NCI-H1417 treated with DMSO at 0.1 percent for 48 hours (cell line): Measurements from ENCODE around the gene CLOCK.

Source experiments
- DNase-seq: peaks from one replicate; lab custom pipeline; 2025; lab: John Stamatoyannopoulos, UW

CLOCK gene

DNA sequence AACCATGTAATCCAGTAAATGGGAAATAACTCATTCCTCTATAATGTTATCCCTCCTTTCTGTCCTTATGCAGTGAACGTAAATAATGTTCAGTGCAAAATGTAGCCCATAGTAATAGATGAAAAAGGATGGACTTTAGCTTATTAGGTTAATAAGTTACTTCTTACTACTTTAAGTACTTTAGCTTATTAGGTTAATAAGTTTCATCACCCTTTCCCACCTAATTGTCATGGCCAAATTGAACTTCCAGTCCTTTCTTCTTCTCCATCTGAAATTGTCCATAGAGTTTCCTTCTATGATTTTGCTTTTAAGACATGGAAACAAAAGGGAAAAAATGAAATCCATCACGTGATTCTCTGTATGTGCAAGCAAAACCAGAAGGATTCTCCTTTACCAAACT, 166.1 kb downstream of the CLOCK start:
- no peak for DNase-seq

DNA sequence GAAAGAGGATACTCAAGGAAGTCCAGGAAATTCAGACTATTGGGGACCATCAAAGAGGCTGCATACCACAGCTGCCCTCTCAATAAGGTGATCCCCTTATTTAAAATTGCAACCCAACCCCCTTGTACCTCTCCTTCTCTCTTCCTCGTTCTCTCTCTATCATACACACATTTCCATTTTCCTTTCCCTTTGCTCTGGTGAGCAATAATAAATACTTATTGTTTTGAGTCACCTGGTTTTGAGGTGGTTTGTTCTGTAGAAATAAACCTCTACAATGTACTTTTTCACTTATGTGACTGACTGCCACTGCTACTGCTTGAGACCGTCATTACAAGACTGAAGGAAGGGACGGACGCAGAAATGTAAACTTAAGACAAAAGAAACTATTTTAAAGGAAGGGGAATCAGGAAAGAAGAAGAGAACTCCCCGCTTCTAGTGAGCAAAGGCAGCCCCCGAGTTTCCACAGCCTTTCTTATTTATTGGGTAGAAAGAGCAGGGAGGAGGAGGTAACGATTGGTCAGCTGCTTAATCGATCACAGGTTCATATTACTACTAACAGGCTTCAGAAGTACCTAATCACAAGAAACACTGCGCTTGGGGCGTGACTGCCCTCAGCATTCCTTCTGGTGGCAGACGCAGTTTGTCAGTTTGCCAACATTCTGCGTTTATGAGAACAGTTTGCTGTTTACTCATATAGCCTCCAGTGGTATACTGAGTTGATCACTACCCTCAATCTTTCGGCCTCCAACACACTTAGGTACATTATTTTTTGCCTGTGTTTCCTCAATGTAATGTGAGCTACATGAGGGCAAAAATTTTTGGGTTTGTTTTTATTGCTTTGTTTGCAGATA, 167.9 kb downstream of the CLOCK start:
- DNase-seq: no peak
